HepG2 (cell line): ENCODE data around the gene MYL2. TPM values are rescaled to one million over a fixed set of nuclear protein-coding genes. Genes with fewer than 3 reads are reported as not detected.

Source experiments
- ARNT ChIP-seq: fragments of 450-650 bp; IDR thresholded peaks from 2 replicates; pipeline ENCODE4 v1.6.1; 2017
- FOXM1 ChIP-seq: sonication (generic); formaldehyde crosslinking; IDR thresholded peaks from 2 replicates; pipeline ENCODE4 v1.5.0; 2020; ENCODE audit warnings: missing genetic modification reagents
- KDM2A ChIP-seq: sonication (generic); formaldehyde crosslinking; IDR thresholded peaks from 2 replicates; pipeline ENCODE4 v1.4.0; 2020; ENCODE audit warnings: low read depth, missing genetic modification reagents, borderline replicate concordance
- NCOA2 ChIP-seq: sonication (generic); formaldehyde crosslinking; IDR thresholded peaks from 2 replicates; pipeline ENCODE4 v1.8.0; 2022; ENCODE audit warnings: inconsistent platforms
- TBL1XR1 ChIP-seq: fragments of 150-350 bp; IDR thresholded peaks from 2 replicates; pipeline ENCODE4 v1.6.1; 2014; ENCODE audit warnings: borderline replicate concordance, low read length; ENCODE audit not compliant: partially characterized antibody
- ZBTB43 ChIP-seq: sonication (generic); formaldehyde crosslinking; conservative IDR thresholded peaks from 2 replicates; pipeline ENCODE4 v1.4.0; 2020; ENCODE audit warnings: missing genetic modification reagents
- ZNF563 ChIP-seq: sonication (generic); formaldehyde crosslinking; IDR thresholded peaks from 2 replicates; pipeline ENCODE4 v1.8.0; 2022; ENCODE audit warnings: mild to moderate bottlenecking, moderate library complexity, missing genetic modification reagents
- ZNF629 ChIP-seq: sonication (generic); formaldehyde crosslinking; conservative IDR thresholded peaks from 2 replicates; pipeline ENCODE4 v1.5.0; 2020; ENCODE audit warnings: missing genetic modification reagents
- polyA plus RNA-seq, 8 experiments: library from polyadenylated mRNA; depleted of rRNA in 3 of 8; stranded (reverse) in 7 of 8; unstranded in 1 of 8; fragments of >200 nt; fragmentation: Illumina TruSeq in 4 of 8; extraction: Trizol in 4 of 8; gene quantifications; 2 replicates each; pipeline versions ENCODE4 v1.2.1 to v1.2.3, GENCODE V29; 2011 to 2016; ENCODE audit warnings: low read depth in 4 of 8, missing spikeins in 1 of 8, mixed read lengths in 1 of 8; ENCODE audit not compliant: insufficient read depth in 1 of 8
- total RNA-seq, 5 experiments: library from RNA; depleted of rRNA; stranded (reverse); fragments of >200 nt; fragmentation: Illumina TruSeq; extraction: Trizol; gene quantifications; 2 replicates each; pipeline ENCODE4 v1.2.3, GENCODE V29; 2016; ENCODE audit warnings: low read depth in 1 of 5
- TF ChIP-seq, protein P1 (sequence below): IDR thresholded peaks from 2 replicates; pipeline ENCODE4 v1.6.1; 2016; ENCODE audit warnings: low read depth, borderline replicate concordance
- TF ChIP-seq, protein P2 (sequence below): sonication (generic); formaldehyde crosslinking; IDR thresholded peaks from 2 replicates; pipeline ENCODE4 v1.4.0; 2020; ENCODE audit warnings: mild to moderate bottlenecking, missing genetic modification reagents

Gene MYL2
- total and polyA plus RNA-seq, 2 of the 13 experiments (the other 11 are each of a cell fraction or from before 2014, with no cell fraction given): not detected

- no peak for TF ChIP-seq ZBTB43
- no peak for TF ChIP-seq TBL1XR1
- TF ChIP-seq KDM2A (CRISPR knock-in tag): no peak
- TF ChIP-seq NCOA2 (CRISPR knock-in tag): no peak
- TF ChIP-seq, protein P1, sequence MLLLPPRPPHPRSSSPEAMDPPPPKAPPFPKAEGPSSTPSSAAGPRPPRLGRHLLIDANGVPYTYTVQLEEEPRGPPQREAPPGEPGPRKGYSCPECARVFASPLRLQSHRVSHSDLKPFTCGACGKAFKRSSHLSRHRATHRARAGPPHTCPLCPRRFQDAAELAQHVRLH (CRISPR knock-in tag): no peak
- no peak for TF ChIP-seq FOXM1 (CRISPR knock-in tag)
- TF ChIP-seq, protein P2, sequence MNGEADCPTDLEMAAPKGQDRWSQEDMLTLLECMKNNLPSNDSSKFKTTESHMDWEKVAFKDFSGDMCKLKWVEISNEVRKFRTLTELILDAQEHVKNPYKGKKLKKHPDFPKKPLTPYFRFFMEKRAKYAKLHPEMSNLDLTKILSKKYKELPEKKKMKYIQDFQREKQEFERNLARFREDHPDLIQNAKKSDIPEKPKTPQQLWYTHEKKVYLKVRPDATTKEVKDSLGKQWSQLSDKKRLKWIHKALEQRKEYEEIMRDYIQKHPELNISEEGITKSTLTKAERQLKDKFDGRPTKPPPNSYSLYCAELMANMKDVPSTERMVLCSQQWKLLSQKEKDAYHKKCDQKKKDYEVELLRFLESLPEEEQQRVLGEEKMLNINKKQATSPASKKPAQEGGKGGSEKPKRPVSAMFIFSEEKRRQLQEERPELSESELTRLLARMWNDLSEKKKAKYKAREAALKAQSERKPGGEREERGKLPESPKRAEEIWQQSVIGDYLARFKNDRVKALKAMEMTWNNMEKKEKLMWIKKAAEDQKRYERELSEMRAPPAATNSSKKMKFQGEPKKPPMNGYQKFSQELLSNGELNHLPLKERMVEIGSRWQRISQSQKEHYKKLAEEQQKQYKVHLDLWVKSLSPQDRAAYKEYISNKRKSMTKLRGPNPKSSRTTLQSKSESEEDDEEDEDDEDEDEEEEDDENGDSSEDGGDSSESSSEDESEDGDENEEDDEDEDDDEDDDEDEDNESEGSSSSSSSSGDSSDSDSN: no peak
- no peak for TF ChIP-seq ARNT
- TF ChIP-seq ZNF629 (CRISPR knock-in tag): peak; percentile 61
- TF ChIP-seq ZNF563 (CRISPR knock-in tag): no peak
Observed at GRCh38 chr12:110930348-110931314, 10.3 kb upstream of the MYL2 start (continued).
